ENCODE data around the gene UBTF.

Gene UBTF

GRCh38 chr17:44214896-44215295 is 4.6 kb downstream of the UBTF start:
- DNase-seq (ENCODE audit: low read depth): no peak

GRCh38 chr17:44214230-44214494 is 5.3 kb downstream of the UBTF start:
- no peak for DNase-seq (ENCODE audit: low read depth)

GRCh38 chr17:44213403-44214229 is 5.9 kb downstream of the UBTF start:
- DNase-seq (ENCODE audit: low read depth): no peak

- DNase-seq (ENCODE audit: low read depth): no peak
Observed at GRCh38 chr17:44212507-44213402, 6.7 kb downstream of the UBTF start.

GRCh38 chr17:44211281-44212265 is 7.9 kb downstream of the UBTF start:
- DNase-seq (ENCODE audit: low read depth): no peak

- DNase-seq (ENCODE audit: low read depth): peak; percentile 87
Observed at GRCh38 chr17:44210342-44211192, 8.9 kb downstream of the UBTF start.

- DNase-seq (ENCODE audit: low read depth): peak; percentile 39
Observed at GRCh38 chr17:44209786-44210341, 9.6 kb downstream of the UBTF start.

- DNase-seq (ENCODE audit: low read depth): no peak
Observed at GRCh38 chr17:44207743-44208142, 11.7 kb downstream of the UBTF start.

GRCh38 chr17:44207319-44207718 is 12.2 kb downstream of the UBTF start:
- no peak for DNase-seq (ENCODE audit: low read depth)

- no peak for DNase-seq (ENCODE audit: low read depth)
Observed at GRCh38 chr17:44206825-44207155, 12.7 kb downstream of the UBTF start.

GRCh38 chr17:44205962-44206824 is 13.3 kb downstream of the UBTF start:
- DNase-seq (ENCODE audit: low read depth): no peak

GRCh38 chr17:44204441-44204882 is 15.0 kb downstream of the UBTF start:
- DNase-seq (ENCODE audit: low read depth): no peak

GRCh38 chr17:44203731-44204440 is 15.6 kb downstream of the UBTF start:
- DNase-seq (ENCODE audit: low read depth): peak; percentile 38

GRCh38 chr17:44202756-44203155 is 16.7 kb downstream of the UBTF start:
- DNase-seq (ENCODE audit: low read depth): no peak

- DNase-seq (ENCODE audit: low read depth): no peak
Observed at GRCh38 chr17:44200478-44201155, 18.9 kb downstream of the UBTF start.

GRCh38 chr17:44199553-44200477 is 19.7 kb downstream of the UBTF start, which contains the start of gene ATXN7L3:
Gene ATXN7L3, minus strand, starts transcription at chr17:44199884. Its CDS starts 1,814 bp downstream, at chr17:44198070.
- DNase-seq (ENCODE audit: low read depth): peak; percentile 99

Measured in activated T-cell treated with anti-CD3 and anti-CD28 coated beads for 24 hours (primary cell).